ENCODE data around the gene EPS8L1.

Gene EPS8L1

GRCh38 chr19:55101261-55101660, 25.6 kb downstream of the EPS8L1 start:
- TF ChIP-seq CTCF (IDR thresholded peaks at IDR 0.05): no peak

GRCh38 chr19:55103190-55103589, 27.5 kb downstream of the EPS8L1 start:
- no peak for TF ChIP-seq CTCF (IDR thresholded peaks at IDR 0.05)

GRCh38 chr19:55105237-55105636, 29.6 kb downstream of the EPS8L1 start:
- no peak for TF ChIP-seq CTCF (IDR thresholded peaks at IDR 0.05)

- TF ChIP-seq CTCF (IDR thresholded peaks at IDR 0.05): no peak
Observed at GRCh38 chr19:55106591-55106990, 30.9 kb downstream of the EPS8L1 start.

GRCh38 chr19:55109527-55110291, 34.0 kb downstream of the EPS8L1 start:
- no peak for TF ChIP-seq CTCF (IDR thresholded peaks at IDR 0.05)

GRCh38 chr19:55111238-55111831, 35.7 kb downstream of the EPS8L1 start:
- no peak for TF ChIP-seq CTCF (IDR thresholded peaks at IDR 0.05)

GRCh38 chr19:55112246-55112776, 36.6 kb downstream of the EPS8L1 start:
- no peak for TF ChIP-seq CTCF (IDR thresholded peaks at IDR 0.05)
